HG03457 (cell line): ENCODE results near the gene TMED7.

ENCODE experiments used
- ATAC-seq: cut with Tn5 transposase; IDR thresholded peaks from one replicate; pipeline ENCODE4 v1.9.1; 2021; ENCODE audit warnings: moderate number of reproducible peaks; ENCODE audit not compliant: unreplicated experiment

TMED7 gene

GRCh38 chr5:115584501-115584900, 41.3 kb downstream of the TMED7 start:
- ATAC-seq = no peak

- no peak for ATAC-seq
These were observed 42.4 kb downstream of the TMED7 start for GRCh38 chr5:115583474-115583873.

GRCh38 chr5:115580941-115581340, 44.9 kb downstream of the TMED7 start:
- ATAC-seq = no peak

- ATAC-seq = peak; percentile 44
These were observed 46.1 kb downstream of the TMED7 start for GRCh38 chr5:115579747-115580173.

GRCh38 chr5:115579216-115579615, 46.6 kb downstream of the TMED7 start:
- ATAC-seq = no peak

- ATAC-seq = peak; percentile 42
These were observed 47.2 kb downstream of the TMED7 start for GRCh38 chr5:115578657-115579056.

- peak; percentile 26 for ATAC-seq
These were observed 48.1 kb downstream of the TMED7 start for GRCh38 chr5:115577741-115578140.

- ATAC-seq = no peak
These were observed 48.5 kb downstream of the TMED7 start for GRCh38 chr5:115577329-115577728.

GRCh38 chr5:115575167-115576070, 50.4 kb downstream of the TMED7 start:
- ATAC-seq = no peak

GRCh38 chr5:115573133-115573532, 52.7 kb downstream of the TMED7 start:
- ATAC-seq = no peak

GRCh38 chr5:115571441-115571878, 54.4 kb downstream of the TMED7 start:
- no peak for ATAC-seq

- no peak for ATAC-seq
These were observed 57.2 kb downstream of the TMED7 start for GRCh38 chr5:115568668-115569067.

GRCh38 chr5:115565233-115565632, 60.6 kb downstream of the TMED7 start:
- ATAC-seq = no peak
